Ecto neural progenitor cell (in vitro differentiated cells): ENCODE measurements around the gene STK32B.

Experiments
- DNase-seq: peaks from one replicate; pipeline ENCODE4 v3.0.0-alpha.2; 2018; ENCODE audit warnings: low spot score

Gene STK32B

DNA sequence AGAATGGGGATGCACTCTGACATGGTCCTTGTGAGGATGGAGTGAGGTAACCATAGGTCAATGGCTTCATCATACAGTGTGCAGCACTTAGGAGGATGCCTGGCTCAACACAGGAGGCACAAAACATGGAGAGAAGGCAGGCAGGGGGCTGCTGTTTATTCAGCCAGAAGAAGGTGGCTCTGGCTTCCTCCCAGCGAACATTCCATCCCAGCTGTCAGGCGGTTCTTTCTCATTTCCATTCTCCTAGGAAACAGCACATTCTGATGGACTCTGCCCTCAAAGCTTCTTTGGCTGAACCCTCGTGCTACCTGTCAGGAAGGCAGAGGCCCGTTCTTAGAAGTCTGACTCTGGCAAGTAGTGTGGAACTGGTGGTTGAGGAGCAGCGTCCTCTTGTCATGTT lies 18.6 kb downstream of the STK32B start:
- no peak for DNase-seq

- DNase-seq, result no peak
Measured at GRCh38 chr4:5072948-5073347, 21.7 kb downstream of the STK32B start.

DNA sequence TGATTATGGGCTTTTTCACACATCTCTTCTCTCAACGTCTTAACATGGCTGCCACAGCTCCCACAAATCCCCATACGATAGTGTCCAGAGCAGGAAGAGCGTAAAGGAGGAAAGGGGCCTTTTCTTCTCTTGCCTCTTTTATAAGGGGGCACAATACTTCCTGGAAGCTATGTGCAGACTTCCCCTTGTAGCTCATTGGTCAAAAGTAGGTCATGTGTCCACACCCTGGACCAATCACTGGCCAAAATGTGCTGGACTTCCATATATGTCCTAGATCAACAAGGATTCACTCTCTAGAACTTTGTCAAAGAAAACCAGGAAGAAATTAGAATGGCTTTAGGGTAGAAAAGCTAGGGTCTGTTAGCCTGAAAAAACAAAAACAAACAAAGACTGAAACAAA lies 26.7 kb downstream of the STK32B start:
- DNase-seq, result no peak

- no peak for DNase-seq
Measured at GRCh38 chr4:5079581-5079980, 28.3 kb downstream of the STK32B start.

GRCh38 chr4:5081441-5081999 lies 30.2 kb downstream of the STK32B start:
- DNase-seq, result no peak

DNA sequence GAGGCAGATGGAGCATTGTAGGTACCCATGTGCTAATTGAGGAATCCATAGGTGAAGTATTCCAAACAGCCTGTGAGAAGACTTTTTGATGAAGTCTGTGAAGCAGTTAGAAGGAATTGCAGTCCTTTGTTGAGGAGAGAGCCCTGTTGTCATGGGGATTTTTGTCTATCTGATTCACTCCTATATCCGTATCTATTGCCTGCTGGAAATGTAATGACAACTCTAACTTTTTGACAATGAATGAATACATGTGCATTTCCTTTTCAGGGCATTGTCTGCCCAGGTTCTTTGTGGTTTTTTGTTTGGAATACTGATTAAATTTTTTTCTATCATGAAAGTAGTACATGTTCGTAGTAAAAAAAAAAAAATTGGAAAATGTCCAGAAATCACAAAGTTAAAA lies 31.1 kb downstream of the STK32B start:
- DNase-seq, result no peak

- no peak for DNase-seq
Measured at GRCh38 chr4:5084911-5085475, 33.7 kb downstream of the STK32B start.

DNA sequence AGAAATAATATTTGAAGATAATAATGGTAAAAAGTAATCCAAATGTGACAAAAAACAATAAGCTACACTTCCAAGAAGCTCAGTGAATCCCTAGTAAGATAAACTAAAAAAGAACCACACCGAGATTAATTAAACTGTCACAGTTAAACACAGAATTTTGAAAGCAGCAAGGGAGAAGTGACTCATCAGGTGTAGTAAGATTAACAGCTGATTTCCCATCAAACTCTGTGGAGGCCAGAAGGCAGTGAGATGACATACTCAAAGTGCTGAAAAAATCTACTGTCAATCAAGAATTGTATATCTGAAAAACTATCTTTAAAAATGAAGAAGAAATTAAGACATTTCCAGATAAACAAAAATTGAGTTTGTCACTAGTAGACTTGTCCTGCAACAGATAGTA lies 35.3 kb downstream of the STK32B start:
- no peak for DNase-seq

GRCh38 chr4:5096261-5096660 lies 45.0 kb downstream of the STK32B start:
- no peak for DNase-seq

GRCh38 chr4:5098176-5098575 lies 46.9 kb downstream of the STK32B start:
- no peak for DNase-seq

- no peak for DNase-seq
Measured at GRCh38 chr4:5100336-5100735, 49.1 kb downstream of the STK32B start.

DNA sequence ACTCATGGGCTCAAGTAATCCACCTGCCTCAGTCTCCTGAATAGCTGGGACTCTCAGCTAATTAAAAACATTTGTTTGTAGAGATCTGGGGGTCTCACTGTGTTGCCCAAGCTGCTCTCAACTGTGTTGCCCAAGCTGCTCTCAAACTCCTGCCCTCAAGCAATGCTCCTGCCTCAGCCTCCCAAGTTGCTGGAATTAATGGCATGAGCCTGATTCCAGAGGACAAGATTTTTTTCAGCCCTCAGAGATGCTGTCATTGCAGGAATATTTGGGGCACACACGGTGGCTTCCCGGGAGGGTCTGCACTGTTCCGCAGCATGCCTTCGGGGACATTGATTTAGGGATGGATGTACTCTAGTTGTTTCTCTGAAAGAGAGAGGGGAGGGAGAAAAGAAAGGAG lies 49.7 kb downstream of the STK32B start:
- no peak for DNase-seq

DNA sequence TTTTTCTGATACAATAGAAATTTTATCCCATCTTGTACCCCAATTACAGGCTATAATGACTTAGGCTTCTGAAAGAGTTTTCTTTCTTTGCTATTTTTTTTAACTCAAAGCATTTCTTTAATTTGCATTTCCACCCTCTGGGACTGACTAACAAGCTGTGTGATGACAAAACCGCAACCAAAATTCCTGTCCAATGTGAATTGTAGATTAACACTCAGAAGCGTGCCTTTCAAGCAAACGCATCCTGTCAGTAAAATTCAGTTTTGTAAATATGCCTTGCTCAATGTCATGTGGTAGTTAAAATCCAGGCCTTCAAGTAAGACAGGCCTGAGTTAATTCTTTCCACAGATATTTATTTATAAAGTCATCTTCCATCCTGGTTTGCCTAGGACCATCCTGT lies 50.3 kb downstream of the STK32B start:
- DNase-seq, result no peak

DNA sequence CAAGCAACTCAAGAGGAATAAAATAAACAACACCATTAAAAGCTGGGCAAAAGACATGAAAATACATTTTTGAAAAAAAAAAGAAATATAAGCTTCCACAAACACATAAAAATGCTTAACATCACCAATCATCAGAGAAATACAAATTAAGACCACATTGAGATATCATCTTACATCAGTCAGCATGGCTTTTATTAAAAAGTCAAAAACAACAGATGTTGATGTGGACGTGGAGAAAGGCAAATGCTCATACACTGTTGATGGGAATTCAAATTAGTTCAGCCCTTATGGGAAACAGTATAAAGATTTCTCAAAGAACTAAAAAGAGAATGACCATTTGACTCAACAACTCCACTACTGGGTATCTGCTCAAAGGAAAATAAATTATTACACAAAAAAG lies 59.6 kb downstream of the STK32B start:
- no peak for DNase-seq

DNA sequence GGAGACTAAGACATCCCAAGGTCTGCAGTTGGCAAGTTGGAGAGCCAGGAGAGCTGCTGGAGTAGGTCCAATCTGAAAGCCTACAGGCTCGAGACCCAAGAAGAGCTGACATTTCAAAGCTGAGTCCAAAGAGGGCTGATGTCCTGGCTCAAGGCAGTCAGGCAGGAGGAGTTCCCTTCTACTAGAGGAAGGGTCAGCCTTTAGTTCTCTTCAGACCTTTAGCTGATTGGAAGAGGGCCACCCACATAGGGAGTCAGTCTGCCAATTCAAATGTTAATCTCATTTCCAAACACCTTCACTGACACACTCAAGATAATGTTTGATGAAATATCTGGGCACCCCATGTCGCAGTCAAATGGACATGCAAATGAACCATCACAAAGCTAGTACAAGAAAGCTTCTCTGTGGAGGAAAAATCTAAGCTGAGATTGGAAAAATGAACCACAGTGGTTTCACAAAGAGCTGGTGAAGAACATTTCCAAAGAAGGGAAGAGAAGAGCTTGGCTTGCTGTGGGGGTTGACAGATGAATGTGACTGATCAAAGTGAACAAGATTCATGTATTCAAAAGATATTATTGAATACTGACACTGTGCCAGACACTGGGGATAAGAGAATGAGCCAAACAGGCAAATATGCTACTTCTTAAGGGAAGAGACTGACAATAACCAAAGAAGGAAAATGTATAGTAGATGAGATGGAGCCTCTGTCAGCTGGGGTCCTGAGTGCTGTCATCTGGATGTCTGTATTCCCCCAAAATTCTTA lies 61.2 kb downstream of the STK32B start:
- no peak for DNase-seq

- DNase-seq, result no peak
Measured at GRCh38 chr4:5114950-5115349, 63.7 kb downstream of the STK32B start.

DNA sequence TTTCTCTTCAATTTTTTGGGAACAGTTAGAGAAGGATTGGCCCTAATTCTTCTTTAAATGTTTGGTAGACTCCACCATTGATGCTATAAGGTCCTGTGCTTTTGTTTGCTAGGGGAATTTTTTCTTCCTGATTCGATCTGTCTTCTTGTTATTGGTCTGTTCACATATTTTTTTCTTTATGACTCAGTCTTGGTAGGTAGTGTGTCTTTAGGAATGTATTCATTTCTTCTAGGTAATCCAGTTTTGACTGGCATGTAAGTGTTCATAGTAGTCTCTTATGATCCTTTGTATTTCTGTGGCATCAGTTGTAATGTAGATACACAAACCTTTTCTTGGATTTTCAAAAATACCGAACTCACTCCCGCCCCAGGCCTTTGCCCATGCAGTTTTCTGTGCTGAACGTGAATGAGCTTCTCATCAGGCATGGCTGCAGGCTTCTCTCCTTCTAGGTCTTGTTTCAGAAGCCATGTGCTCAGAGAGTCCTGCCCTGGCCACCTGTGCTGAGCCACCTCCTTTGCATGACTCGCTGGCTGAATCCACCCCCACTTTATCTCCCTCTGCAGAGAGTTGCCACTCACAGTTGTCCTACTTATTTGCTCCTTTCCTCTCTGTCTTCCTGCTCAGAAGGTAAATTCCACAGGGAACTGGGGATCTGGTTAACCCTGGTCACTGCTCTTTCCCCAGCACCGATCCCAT lies 67.0 kb downstream of the STK32B start:
- no peak for DNase-seq

DNA sequence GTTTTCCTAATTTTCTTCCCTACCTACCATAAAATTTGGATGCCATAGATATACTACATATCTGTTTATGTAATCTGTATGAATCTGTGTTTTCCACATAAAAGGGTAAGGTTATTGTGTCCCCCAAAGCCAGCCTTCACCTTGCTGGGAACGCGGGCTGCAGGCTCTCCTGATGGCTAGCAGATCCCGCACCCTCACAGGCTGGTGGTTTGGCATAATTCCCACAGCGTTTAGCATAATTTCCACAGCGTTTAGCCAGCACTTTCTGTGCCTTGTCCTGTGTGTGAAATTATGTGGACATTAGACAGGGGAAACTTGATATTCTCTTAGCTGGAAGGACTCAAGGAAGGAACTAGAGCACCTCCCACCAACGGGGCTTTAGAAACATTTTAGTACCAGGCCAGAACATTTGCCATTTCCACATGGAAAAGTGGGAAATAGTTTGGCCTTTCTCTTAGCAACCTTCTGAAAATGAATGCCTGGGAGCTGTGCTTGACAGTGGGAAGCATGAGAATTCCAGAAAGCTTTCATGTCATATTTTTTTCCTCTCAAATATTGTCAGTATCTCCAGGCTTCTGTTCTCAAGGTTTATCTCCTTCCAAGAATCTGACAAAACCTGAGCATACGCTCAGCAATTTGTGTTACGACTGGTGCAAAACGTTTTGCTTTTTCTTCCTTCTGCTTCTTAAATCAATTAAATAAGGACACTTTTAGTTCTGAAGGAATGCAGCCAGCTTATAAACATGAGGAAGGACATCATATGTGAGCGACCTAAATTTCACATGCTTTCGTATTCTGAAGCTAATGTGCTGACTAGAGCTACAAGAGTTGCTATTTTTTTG lies 67.9 kb downstream of the STK32B start:
- DNase-seq, result no peak

DNA sequence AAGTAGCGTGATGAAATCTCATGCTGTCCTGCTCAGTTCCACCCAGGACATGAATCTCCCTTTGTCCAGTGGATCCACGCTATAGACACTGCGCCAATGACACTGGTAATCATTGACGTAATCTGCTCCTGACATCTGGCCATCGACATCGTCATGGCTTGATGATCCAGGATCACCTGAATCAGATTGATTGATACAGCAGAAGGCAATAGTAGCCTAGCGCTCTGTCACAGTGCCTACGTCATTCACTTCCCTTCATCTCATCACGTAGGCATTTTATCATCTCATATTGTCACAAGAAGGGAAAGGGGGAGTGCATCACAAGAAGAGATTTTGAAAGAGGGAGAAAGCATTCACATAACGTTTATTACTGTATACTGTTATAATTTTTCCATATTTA lies 68.8 kb downstream of the STK32B start:
- DNase-seq, result no peak

DNA sequence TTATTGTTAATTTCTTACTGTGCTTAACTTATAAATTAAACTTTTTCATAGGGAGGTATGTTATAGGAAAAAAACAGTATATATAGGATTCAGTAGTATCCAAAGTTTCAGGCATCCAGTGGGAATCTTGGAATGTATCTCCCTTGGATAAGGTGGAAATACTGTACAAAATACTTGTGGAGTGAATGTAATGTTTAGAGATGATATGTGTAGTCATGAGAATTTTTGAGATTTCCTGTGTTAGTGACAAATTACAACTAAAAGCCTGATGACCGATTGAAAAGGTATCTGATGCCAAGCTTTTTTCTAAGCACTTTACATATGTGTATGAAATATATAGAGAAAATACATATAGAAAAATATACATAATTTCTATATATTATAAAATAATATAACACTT lies 69.2 kb downstream of the STK32B start:
- DNase-seq, result no peak

- no peak for DNase-seq
Measured at GRCh38 chr4:5122114-5122513, 70.8 kb downstream of the STK32B start.

DNA sequence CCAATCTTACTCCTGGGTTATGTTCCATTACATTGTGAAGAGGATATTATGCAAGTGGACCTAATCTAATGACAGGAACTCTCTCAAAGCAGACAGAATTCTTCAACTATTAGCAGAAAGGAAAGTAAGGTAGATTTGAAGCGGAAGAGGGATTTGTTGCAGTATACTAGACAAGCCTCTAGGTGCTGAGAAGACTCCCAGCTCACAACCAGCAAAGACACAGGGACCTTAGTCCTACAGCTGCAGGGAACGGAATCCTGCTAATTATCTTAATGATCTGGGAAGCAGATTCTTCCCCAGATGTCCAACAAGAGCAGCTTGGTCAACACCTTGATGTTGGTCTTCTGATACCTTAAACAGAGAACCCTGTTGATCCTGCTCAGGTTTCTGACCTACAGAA lies 73.6 kb downstream of the STK32B start:
- no peak for DNase-seq
